Fibroblast of lung (primary cell): Measurements from ENCODE around the gene ITPR1. TPM values are rescaled to one million over a fixed set of nuclear protein-coding genes. Genes with fewer than 3 reads are reported as not detected.

Experiments used
- DNase-seq, 2 donors: peaks; one replicate each; pipeline versions ENCODE4 v3.0.0 to v3.0.0-alpha.2; 2010; ENCODE audit warnings: low read depth in 2 of 2
- H2AFZ ChIP-seq: 2 replicates; pipeline ENCODE4 v1.5.1; 2012; ENCODE audit warnings: low read length, control low read depth, inconsistent platforms
- H3K27ac ChIP-seq: 2 replicates; pipeline ENCODE4 v1.5.1; 2011; ENCODE audit warnings: low read length, control low read depth; ENCODE audit not compliant: insufficient read depth
- H3K27me3 ChIP-seq: 2 replicates; pipeline ENCODE4 v1.5.1; 2011; ENCODE audit warnings: mild to moderate bottlenecking, low read length; ENCODE audit not compliant: control insufficient read depth, insufficient read depth
- H3K36me3 ChIP-seq: 2 replicates; pipeline ENCODE4 v1.5.1; 2011; ENCODE audit warnings: low read length; ENCODE audit not compliant: control insufficient read depth, insufficient read depth
- H3K4me1 ChIP-seq: 2 replicates; pipeline ENCODE4 v1.5.1; 2011; ENCODE audit warnings: low read length; ENCODE audit not compliant: control insufficient read depth, insufficient read depth; ENCODE audit errors: extremely low read depth
- H3K4me2 ChIP-seq: 2 replicates; pipeline ENCODE4 v1.5.1; 2011; ENCODE audit warnings: low read length, control low read depth; ENCODE audit not compliant: insufficient read depth; ENCODE audit errors: extremely low read depth
- H3K4me3 ChIP-seq, 4 experiments: fragments of 200-600 bp in 1 of 4; sonication (generic) in 1 of 4; replicated peaks in 1 of 4; 2 replicates each; pipeline ENCODE4 v1.5.1; 2011 to 2016; ENCODE audit warnings: low read length in 4 of 4, low read depth in 3 of 4, mild to moderate bottlenecking in 3 of 4, control low read depth in 2 of 4, inconsistent platforms in 1 of 4, mixed read lengths in 1 of 4; ENCODE audit not compliant: insufficient read depth in 1 of 4; ENCODE audit errors: control extremely low read depth in 1 of 4
- H3K79me2 ChIP-seq: 2 replicates; pipeline ENCODE4 v1.5.1; 2012; ENCODE audit warnings: mild to moderate bottlenecking, low read length, inconsistent platforms; ENCODE audit not compliant: control insufficient read depth, insufficient read depth
- H3K9ac ChIP-seq: 2 replicates; pipeline ENCODE4 v1.5.1; 2011; ENCODE audit warnings: mild to moderate bottlenecking, low read length, control low read depth; ENCODE audit not compliant: insufficient read depth
- H3K9me3 ChIP-seq: 2 replicates; pipeline ENCODE4 v1.5.1; 2012; ENCODE audit warnings: low read depth, low read length; ENCODE audit not compliant: control insufficient read depth, insufficient read depth
- H4K20me1 ChIP-seq: 2 replicates; pipeline ENCODE4 v1.5.1; 2011; ENCODE audit warnings: low read length; ENCODE audit not compliant: control insufficient read depth, insufficient read depth; ENCODE audit errors: extremely low read depth
- EZH2 ChIP-seq: IDR thresholded peaks from 2 replicates; pipeline ENCODE4 v1.5.1; 2012; ENCODE audit warnings: low read length, control low read depth, mild to moderate bottlenecking; ENCODE audit errors: missing control alignments
- polyA plus RNA-seq, 2 donors: library from polyadenylated mRNA; depleted of rRNA in 1 of 2; stranded (reverse) in 1 of 2; unstranded in 1 of 2; fragments of >200 nt; gene quantifications; 2 replicates each; pipeline ENCODE4 v1.2.1, GENCODE V29; 2011 to 2012; ENCODE audit warnings: missing spikeins in 1 of 2
- total RNA-seq: library from RNA; depleted of rRNA; stranded (reverse); fragments of >200 nt; gene quantifications from 2 replicates; pipeline ENCODE4 v1.2.1, GENCODE V29; 2014
- TF ChIP-seq, protein P1 (sequence below), 2 donors: IDR thresholded peaks in 1 of 2; conservative IDR thresholded peaks in 1 of 2; 1 replicate in 1 of 2; 2 replicates in 1 of 2; pipeline ENCODE4 v1.5.1; 2011 to 2012; ENCODE audit warnings: low read length in 2 of 2, control low read depth in 1 of 2, inconsistent platforms in 1 of 2, low read depth in 1 of 2, mild to moderate bottlenecking in 1 of 2

The ITPR1 gene
- total and polyA plus RNA-seq, 2 donors (not counting 1 experiment from before 2014, with no cell fraction given) = 19.2 to 87.0 TPM

DNA sequence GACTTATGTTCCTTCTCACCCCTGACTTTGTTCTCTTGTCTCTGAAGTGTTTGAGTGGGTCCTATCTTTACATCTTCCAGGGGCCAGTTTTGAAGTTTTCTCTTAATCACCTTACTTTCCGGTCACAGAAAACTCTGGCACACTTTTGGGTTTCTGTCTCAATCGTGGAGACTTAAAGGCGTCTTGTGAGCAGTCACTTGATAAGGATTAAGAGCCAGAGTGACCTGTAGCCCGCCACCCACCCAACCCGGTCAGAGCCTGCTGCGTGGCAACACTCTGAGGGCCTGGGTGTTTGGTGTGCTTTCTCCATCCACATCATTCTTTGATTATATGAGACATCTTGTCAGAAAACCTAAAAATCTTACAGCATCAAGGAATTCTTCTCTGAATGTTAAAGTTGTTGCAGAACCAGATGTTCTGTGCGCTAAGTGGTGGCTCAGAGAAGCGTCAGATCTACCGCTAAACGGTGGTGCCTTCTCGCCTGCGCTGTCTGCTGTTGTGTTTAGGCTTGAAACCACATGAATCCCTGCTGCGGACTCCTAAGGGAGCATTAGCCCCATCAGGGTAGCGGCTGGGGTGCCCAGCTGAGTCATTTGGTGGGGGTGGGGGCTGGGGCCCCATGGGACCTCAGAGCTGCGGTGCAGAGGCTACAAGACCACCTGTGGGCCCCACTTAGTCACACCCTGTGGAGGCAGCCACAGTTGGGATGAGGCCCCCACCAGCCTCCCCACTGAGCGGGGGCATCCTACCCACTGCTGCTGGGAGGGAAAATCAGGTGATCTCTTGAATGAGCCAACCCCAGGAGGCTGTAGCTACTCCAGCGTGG is 327.4 kb downstream of the ITPR1 start:
- Histone ChIP-seq H3K27me3 (no peaks in the 10 kb centered on the region), H3K36me3 (no peaks in the 10 kb centered on the region), H4K20me1 (no peaks in the 10 kb centered on the region), H3K27ac (no peak overlapping the region), H3K9me3 (no peaks in the 10 kb centered on the region), H3K4me2 (no peak overlapping the region), H2AFZ (no peak overlapping the region), H3K4me3 (no peak overlapping the region), H3K9ac (no peak overlapping the region), H3K79me2 (no peaks in the 10 kb centered on the region), H3K4me1 (peaks cover 4% of the 10 kb centered on the region)
- TF ChIP-seq, protein P1, sequence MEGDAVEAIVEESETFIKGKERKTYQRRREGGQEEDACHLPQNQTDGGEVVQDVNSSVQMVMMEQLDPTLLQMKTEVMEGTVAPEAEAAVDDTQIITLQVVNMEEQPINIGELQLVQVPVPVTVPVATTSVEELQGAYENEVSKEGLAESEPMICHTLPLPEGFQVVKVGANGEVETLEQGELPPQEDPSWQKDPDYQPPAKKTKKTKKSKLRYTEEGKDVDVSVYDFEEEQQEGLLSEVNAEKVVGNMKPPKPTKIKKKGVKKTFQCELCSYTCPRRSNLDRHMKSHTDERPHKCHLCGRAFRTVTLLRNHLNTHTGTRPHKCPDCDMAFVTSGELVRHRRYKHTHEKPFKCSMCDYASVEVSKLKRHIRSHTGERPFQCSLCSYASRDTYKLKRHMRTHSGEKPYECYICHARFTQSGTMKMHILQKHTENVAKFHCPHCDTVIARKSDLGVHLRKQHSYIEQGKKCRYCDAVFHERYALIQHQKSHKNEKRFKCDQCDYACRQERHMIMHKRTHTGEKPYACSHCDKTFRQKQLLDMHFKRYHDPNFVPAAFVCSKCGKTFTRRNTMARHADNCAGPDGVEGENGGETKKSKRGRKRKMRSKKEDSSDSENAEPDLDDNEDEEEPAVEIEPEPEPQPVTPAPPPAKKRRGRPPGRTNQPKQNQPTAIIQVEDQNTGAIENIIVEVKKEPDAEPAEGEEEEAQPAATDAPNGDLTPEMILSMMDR (conservative IDR thresholded peaks at IDR 0.05 in 1 of 2, IDR thresholded peaks at IDR 0.05 in 1 of 2; ENCODE audit: low read depth in 1 of 2, low read length in 2 of 2) = no peak
- no peak for TF ChIP-seq EZH2
- no peak for DNase-seq

DNA sequence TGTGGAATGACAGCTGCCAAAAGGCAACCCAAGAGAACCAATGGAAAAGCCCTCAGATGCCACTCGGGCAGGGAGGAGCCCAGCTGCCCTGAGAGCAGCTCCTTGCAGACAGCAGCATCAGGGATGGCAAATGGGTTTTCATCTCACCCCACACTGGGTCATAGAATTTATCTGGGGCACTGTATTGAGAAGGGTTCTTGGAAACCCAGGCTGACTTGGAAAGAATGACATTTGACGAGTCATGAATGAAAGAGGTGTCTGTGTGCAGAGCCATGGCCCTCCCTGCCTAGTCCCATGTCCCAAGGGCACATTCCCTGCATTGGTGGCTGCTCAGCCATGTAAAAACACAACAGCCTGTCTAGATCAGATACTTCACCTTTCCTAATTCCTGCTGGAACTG is 328.2 kb downstream of the ITPR1 start:
- no peak for DNase-seq

DNA sequence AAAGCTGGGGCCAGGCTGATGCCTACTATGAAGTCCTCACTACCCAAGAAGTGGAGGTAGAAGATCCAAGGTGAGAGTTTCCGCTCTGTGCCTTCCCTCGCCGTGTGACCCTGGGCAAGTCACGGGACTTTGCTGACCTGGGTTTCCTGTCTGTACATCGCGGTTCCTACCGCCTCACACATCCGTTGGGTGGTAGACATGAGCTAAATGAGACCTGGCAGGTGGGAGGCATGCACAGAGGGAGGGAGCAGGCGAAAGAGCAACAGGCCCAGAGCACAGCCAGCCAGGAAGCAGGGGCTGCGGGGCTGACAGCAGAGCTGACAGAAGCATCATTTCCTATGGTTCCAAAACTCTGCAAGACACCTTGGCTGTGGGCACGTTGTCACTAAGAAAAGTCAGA is 328.8 kb downstream of the ITPR1 start:
- H3K4me2 ChIP-seq = no peak overlapping the region
- H3K4me1 ChIP-seq = peaks cover 4% of the 10 kb centered on the region

More for the DNA sequence above, 328.2 kb downstream of the ITPR1 start:
- no peak overlapping the region for H3K4me2 ChIP-seq
- no peaks in the 10 kb centered on the region for H3K79me2 ChIP-seq
- no peaks in the 10 kb centered on the region for H3K36me3 ChIP-seq
- no peaks in the 10 kb centered on the region for H3K27me3 ChIP-seq
- H3K9ac ChIP-seq = no peak overlapping the region
- H4K20me1 ChIP-seq = no peaks in the 10 kb centered on the region
- H3K4me3 ChIP-seq = no peak overlapping the region
- no peak overlapping the region for H3K27ac ChIP-seq
- H3K9me3 ChIP-seq = no peaks in the 10 kb centered on the region
- peaks cover 4% of the 10 kb centered on the region for H3K4me1 ChIP-seq
- H2AFZ ChIP-seq = no peak overlapping the region
- no peak for TF ChIP-seq EZH2
- TF ChIP-seq, protein P1 (conservative IDR thresholded peaks at IDR 0.05 in 1 of 2, IDR thresholded peaks at IDR 0.05 in 1 of 2; ENCODE audit: low read depth in 1 of 2, low read length in 2 of 2) = no peak

More for the DNA sequence above, 328.8 kb downstream of the ITPR1 start:
- H3K27me3 ChIP-seq = no peaks in the 10 kb centered on the region
- no peak for DNase-seq
- H2AFZ ChIP-seq = no peak overlapping the region
- no peaks in the 10 kb centered on the region for H3K9me3 ChIP-seq
- no peak overlapping the region for H3K9ac ChIP-seq
- no peaks in the 10 kb centered on the region for H3K36me3 ChIP-seq
- TF ChIP-seq, protein P1 (conservative IDR thresholded peaks at IDR 0.05 in 1 of 2, IDR thresholded peaks at IDR 0.05 in 1 of 2; ENCODE audit: low read depth in 1 of 2, low read length in 2 of 2) = no peak
- TF ChIP-seq EZH2 = no peak
- no peaks in the 10 kb centered on the region for H3K79me2 ChIP-seq
- H3K4me3 ChIP-seq = no peak overlapping the region
- no peak overlapping the region for H3K27ac ChIP-seq
- no peaks in the 10 kb centered on the region for H4K20me1 ChIP-seq
